Mesothelial cell of epicardium (in vitro differentiated cells): ENCODE measurements around the gene GRIP1. TPM values are rescaled to one million over a fixed set of nuclear protein-coding genes. Genes with fewer than 3 reads are reported as not detected.

Source experiments
- DNase-seq, 2 experiments: peaks; one replicate each; pipeline ENCODE4 v3.0.0; 2021; ENCODE audit warnings: low spot score in 2 of 2; ENCODE audit not compliant: unreplicated experiment in 2 of 2
- H3K27ac Mint-ChIP-seq: 2 replicates; pipeline ENCODE4 v1.8.0; 2021; ENCODE audit warnings: mixed read lengths
- H3K27me3 Mint-ChIP-seq: 2 replicates; pipeline ENCODE4 v1.8.0; 2021; ENCODE audit warnings: low read depth, mixed read lengths
- H3K36me3 Mint-ChIP-seq: 2 replicates; pipeline ENCODE4 v1.8.0; 2021; ENCODE audit warnings: mixed read lengths
- H3K4me1 Mint-ChIP-seq: 2 replicates; pipeline ENCODE4 v1.8.0; 2021; ENCODE audit warnings: mixed read lengths
- H3K4me3 Mint-ChIP-seq: 2 replicates; pipeline ENCODE4 v1.8.0; 2021; ENCODE audit warnings: mild to moderate bottlenecking, moderate library complexity, mixed read lengths
- H3K9me3 Mint-ChIP-seq: 2 replicates; pipeline ENCODE4 v1.8.0; 2021; ENCODE audit warnings: mixed read lengths
- total RNA-seq: library from RNA; stranded (reverse); gene quantifications from 3 replicates; pipeline ENCODE4 v1.2.1, GENCODE V29; 2021
- TF ChIP-seq, protein P1 (sequence below): fragments of 200-600 bp; sonication (generic); IDR thresholded peaks from one replicate; pipeline ENCODE4 v1.5.0; 2021; ENCODE audit warnings: antibody characterized with exemption; ENCODE audit not compliant: unreplicated experiment

The GRIP1 gene
- total RNA-seq, 1 donor from 2014 or later = 89.3 TPM

- no peaks in the 10 kb centered on the region for H3K9me3 Mint-ChIP-seq
- TF ChIP-seq, protein P1, sequence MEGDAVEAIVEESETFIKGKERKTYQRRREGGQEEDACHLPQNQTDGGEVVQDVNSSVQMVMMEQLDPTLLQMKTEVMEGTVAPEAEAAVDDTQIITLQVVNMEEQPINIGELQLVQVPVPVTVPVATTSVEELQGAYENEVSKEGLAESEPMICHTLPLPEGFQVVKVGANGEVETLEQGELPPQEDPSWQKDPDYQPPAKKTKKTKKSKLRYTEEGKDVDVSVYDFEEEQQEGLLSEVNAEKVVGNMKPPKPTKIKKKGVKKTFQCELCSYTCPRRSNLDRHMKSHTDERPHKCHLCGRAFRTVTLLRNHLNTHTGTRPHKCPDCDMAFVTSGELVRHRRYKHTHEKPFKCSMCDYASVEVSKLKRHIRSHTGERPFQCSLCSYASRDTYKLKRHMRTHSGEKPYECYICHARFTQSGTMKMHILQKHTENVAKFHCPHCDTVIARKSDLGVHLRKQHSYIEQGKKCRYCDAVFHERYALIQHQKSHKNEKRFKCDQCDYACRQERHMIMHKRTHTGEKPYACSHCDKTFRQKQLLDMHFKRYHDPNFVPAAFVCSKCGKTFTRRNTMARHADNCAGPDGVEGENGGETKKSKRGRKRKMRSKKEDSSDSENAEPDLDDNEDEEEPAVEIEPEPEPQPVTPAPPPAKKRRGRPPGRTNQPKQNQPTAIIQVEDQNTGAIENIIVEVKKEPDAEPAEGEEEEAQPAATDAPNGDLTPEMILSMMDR = no peak
- H3K4me3 Mint-ChIP-seq = no peak overlapping the region
- no peak overlapping the region for H3K27ac Mint-ChIP-seq
- H3K36me3 Mint-ChIP-seq = no peaks in the 10 kb centered on the region
- H3K27me3 Mint-ChIP-seq = no peaks in the 10 kb centered on the region
- H3K4me1 Mint-ChIP-seq = peaks cover 25% of the 10 kb centered on the region
- no peak for DNase-seq
Measured at GRCh38 chr12:66674495-66675122, 4.3 kb downstream of the GRIP1 start.

DNA sequence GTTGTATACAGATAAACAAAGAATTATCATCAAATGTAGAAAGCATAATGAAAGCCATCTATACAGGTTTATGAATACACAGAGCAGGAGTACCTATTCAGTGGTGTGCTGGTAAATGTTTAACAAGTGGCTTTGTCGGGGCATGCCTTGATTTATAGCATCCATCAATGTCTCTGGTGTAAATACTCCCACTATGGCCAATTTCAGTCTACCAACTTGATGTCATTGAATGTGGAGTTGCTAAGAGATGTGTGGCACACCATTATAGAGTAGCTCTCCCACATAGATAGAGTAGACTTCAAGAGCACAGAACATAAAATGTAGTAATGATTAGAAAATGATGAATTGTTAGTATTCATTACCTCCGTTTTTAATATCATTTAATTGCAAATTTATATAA, 9.3 kb downstream of the GRIP1 start:
- H3K36me3 Mint-ChIP-seq = no peaks in the 10 kb centered on the region
- no peak overlapping the region for H3K4me3 Mint-ChIP-seq
- no peak overlapping the region for H3K27ac Mint-ChIP-seq
- H3K4me1 Mint-ChIP-seq = peaks cover 6% of the 10 kb centered on the region
- no peak for DNase-seq
- TF ChIP-seq, protein P1 = no peak
- H3K27me3 Mint-ChIP-seq = no peaks in the 10 kb centered on the region
- H3K9me3 Mint-ChIP-seq = no peaks in the 10 kb centered on the region

GRCh38 chr12:66668311-66668710, 10.6 kb downstream of the GRIP1 start:
- Mint-ChIP-seq H3K9me3 (no peaks in the 10 kb centered on the region), H3K27ac (no peak overlapping the region), H3K4me3 (no peak overlapping the region), H3K4me1 (peaks cover 3% of the 10 kb centered on the region), H3K27me3 (no peaks in the 10 kb centered on the region), H3K36me3 (no peaks in the 10 kb centered on the region)
- no peak for DNase-seq
- TF ChIP-seq, protein P1 = no peak

GRCh38 chr12:66667906-66668305, 11.0 kb downstream of the GRIP1 start:
- DNase-seq = no peak
- peaks cover 3% of the 10 kb centered on the region for H3K4me1 Mint-ChIP-seq
- no peaks in the 10 kb centered on the region for H3K36me3 Mint-ChIP-seq
- H3K4me3 Mint-ChIP-seq = no peak overlapping the region
- TF ChIP-seq, protein P1 = no peak
- H3K9me3 Mint-ChIP-seq = no peaks in the 10 kb centered on the region
- no peak overlapping the region for H3K27ac Mint-ChIP-seq
- no peaks in the 10 kb centered on the region for H3K27me3 Mint-ChIP-seq

GRCh38 chr12:66666481-66666880, 12.4 kb downstream of the GRIP1 start:
- no peaks in the 10 kb centered on the region for H3K9me3 Mint-ChIP-seq
- H3K4me1 Mint-ChIP-seq = peaks cover 12% of the 10 kb centered on the region
- H3K27ac Mint-ChIP-seq = no peak overlapping the region
- no peak for DNase-seq
- TF ChIP-seq, protein P1 = no peak
- no peaks in the 10 kb centered on the region for H3K27me3 Mint-ChIP-seq
- H3K4me3 Mint-ChIP-seq = no peak overlapping the region
- H3K36me3 Mint-ChIP-seq = no peaks in the 10 kb centered on the region

DNA sequence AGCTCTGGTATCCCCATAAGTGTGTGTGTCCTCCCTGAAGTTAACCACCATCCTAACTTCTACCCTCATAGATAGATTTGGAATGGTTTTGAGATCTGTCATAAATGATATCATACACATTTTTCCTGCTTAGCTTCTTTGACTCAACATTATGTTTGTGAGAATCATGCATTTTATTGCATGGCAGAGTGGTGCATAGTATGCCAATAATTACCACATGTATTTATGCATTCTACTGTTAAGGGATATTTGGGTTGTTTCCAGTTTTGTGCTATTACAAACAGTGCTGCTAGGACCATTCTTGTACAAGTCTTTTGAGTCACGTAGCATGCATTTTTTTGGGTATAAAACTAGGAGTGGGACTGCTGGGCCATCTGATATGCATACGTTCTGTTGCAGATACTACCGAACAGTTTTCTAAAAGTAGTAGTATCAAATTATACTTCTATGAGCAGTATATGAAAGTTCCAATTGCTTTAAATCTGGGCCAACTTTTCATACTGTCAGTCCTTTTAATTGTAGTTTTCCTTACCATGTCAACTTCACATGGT, 13.4 kb downstream of the GRIP1 start:
- TF ChIP-seq, protein P1 = no peak
- no peak for DNase-seq
- no peak overlapping the region for H3K4me3 Mint-ChIP-seq
- H3K27ac Mint-ChIP-seq = no peak overlapping the region
- no peaks in the 10 kb centered on the region for H3K27me3 Mint-ChIP-seq
- H3K4me1 Mint-ChIP-seq = peaks cover 12% of the 10 kb centered on the region
- no peaks in the 10 kb centered on the region for H3K9me3 Mint-ChIP-seq
- no peaks in the 10 kb centered on the region for H3K36me3 Mint-ChIP-seq
